DMS53 (cell line): ENCODE results near the gene IL17RC.
"Not testable (repeated sequence)": the region's sequence is repeated elsewhere in the genome, so short reads cannot be mapped to it uniquely, and the experiment has no call there.

Experiments used
- DNase-seq: peaks from one replicate; lab custom pipeline; 2025; lab: John Stamatoyannopoulos, UW

Gene IL17RC

DNA sequence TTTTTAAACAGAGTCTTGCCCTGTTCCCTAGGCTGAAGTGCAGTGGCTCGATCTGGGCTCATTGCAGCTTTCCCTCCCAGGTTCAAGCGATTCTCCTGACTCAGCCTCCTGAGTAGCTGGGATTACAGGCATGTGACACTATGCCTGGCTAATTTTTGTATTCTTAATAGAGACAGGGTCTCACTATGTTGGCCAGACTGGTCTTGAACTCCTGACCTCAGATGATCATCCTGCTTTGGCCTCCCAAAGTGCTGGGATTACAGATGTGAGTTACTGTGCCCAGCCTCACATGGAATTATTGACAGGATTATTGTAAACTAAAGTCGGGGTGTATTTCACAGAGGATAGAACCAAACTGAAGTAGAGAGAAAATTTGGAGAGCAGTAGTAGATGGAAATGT lies 21.2 kb upstream of the IL17RC start:
- DNase-seq: not testable (repeated sequence)

GRCh38 chr3:9896755-9897407 lies 20.0 kb upstream of the IL17RC start:
- DNase-seq: not testable (repeated sequence)

DNA sequence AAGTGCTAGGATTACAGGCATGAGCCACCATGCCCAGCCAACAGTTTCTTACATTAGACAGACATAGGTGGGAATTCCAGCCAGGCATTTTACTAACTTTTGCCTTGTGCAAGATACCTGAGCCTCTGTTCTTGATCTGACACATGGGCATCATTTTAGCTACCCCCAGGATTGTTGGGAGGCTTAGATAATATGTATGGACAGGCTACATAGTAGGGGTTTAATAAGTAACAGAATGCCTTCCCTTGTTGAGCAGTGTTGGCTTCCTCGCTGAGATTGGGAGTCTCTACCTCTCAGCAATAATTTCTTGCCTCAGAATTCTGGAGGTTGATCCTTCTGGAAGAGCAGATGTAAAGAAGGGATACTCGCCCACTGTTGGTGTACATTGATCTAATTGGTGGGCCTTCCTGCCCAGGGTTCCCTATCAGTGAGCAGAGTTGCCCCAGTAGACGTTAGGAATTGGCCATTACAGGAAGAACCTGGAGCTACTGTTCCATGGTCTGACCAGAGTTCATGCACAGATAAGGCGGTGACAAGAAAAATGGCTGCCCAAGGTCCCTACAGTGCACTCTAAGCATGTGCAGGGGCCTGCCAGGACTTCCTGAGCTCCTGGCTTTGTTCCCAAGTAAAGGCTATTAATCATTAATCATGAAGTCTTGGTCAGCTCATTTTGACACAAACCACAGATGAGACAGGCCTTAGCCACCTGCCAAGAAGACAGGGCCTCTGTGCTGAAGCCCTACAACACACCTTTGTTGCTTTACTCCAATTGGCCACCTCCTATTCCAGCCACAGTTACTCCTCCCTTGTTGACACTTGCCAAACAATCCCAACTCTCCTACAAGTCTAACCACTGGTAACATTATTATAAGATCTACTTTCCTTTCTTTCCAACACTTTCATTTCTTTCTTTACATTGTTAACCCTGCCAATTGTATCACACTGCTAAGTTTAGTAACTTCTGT lies 19.2 kb upstream of the IL17RC start:
- DNase-seq: peak; percentile 83

DNA sequence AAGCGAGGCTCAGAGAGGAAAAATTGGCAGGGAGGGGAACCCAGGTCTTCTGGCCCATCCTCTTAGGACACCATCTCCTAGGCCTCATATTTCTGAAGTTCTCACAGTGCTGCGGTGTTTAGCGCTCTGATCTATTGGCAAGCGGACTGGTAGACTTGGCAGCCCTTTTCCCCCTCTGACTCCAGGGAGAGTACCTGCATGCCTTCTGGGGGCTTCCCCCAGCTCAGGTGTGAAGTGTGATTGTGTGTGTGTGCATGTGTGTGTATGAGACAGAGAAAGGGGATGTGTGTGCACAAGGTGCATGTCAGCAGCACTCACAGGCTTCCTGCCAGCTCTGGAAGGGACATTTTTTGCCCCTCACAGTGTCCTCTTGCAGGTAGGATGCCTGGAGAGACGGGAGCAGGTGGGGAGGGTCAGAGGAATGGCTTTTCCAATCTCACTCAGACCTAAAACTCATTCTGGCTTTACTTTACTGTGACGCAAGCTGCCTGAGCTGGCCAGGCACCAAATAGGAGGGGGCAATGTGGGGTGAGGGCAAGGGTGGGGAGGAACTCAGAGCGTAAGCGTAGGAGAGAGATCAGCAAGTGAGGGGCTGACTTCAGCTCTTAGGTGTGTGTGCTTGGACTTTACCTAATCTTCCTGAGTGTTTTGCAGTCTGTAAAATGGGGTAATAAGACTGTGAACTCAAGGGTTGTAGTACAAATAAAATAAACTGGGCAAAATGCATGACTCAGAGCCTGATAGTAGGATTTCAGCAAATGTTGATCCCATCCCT lies 18.2 kb upstream of the IL17RC start:
- no peak for DNase-seq

- no peak for DNase-seq
These were observed 17.6 kb upstream of the IL17RC start for GRCh38 chr3:9899289-9899791.

- not testable (repeated sequence) for DNase-seq
These were observed 15.9 kb upstream of the IL17RC start for GRCh38 chr3:9900965-9901415.

GRCh38 chr3:9901967-9902366 lies 14.9 kb upstream of the IL17RC start:
- DNase-seq: no peak

GRCh38 chr3:9902372-9903237 lies 14.3 kb upstream of the IL17RC start, which contains the start of gene IL17RE:
Gene IL17RE (plus strand): TSS chr3:9902848. CDS start chr3:9902933, 85 bp downstream.
- no peak for DNase-seq

- peak; percentile 5 for DNase-seq
These were observed 13.7 kb upstream of the IL17RC start for GRCh38 chr3:9903238-9903624.

DNA sequence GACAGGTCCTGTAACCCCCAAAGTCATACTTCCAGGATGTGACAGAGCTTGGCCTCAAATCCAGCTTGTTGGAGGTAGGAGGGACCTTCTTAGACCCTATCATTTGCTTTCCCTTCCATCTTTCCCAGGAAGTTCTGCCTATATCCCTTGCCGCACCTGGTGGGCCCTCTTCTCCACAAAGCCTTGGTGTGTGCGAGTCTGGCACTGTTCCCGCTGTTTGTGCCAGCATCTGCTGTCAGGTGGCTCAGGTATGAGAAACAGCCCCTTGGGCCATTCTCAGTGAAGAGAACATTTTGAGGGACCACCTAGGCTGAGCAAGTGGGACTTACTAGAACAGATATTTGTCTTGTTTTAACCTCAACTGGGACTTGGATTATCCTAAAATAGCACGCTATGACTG lies 13.0 kb upstream of the IL17RC start:
- no peak for DNase-seq

GRCh38 chr3:9906480-9906879 lies 10.4 kb upstream of the IL17RC start:
- DNase-seq: no peak

- DNase-seq: no peak
These were observed 8.6 kb upstream of the IL17RC start for GRCh38 chr3:9908286-9908685.

DNA sequence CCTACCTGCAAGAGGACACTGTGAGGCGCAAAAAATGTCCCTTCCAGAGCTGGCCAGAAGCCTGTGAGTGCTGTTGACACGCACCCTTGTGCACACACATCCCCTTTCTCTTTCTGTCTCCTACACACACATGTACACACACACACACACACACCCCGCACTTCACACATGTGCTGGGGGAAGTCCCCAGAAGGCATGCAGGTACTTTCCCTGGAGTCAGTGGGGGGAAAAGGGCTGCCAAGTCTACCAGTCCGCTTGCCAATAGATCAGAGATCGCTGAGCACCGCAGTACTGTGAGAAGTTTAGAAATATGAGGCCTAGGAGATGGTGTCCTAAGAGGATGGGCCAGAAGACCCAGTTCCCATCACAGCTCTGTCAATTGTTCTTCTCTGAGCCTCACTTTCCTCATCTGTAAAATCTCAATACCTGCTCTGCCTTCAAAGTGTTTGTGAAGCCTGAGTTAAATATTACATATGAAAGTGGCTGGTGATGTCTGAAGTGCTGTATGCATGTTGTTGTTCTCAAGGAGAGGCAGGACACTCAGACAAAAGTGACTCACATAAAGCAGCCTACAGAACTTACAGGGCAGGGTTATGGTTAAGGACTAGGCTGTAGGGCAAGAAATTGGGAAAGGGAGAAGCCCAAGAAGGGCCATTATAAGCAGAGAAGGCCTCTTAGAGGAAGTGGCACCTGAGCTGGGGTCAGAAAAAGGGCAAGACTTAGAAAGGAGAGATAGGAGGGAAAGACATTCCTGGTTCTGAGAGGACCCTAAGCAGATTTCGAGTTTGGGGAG lies 7.5 kb upstream of the IL17RC start:
- peak; percentile 5 for DNase-seq

- no peak for DNase-seq
These were observed 5.0 kb upstream of the IL17RC start for GRCh38 chr3:9911863-9912262.

DNA sequence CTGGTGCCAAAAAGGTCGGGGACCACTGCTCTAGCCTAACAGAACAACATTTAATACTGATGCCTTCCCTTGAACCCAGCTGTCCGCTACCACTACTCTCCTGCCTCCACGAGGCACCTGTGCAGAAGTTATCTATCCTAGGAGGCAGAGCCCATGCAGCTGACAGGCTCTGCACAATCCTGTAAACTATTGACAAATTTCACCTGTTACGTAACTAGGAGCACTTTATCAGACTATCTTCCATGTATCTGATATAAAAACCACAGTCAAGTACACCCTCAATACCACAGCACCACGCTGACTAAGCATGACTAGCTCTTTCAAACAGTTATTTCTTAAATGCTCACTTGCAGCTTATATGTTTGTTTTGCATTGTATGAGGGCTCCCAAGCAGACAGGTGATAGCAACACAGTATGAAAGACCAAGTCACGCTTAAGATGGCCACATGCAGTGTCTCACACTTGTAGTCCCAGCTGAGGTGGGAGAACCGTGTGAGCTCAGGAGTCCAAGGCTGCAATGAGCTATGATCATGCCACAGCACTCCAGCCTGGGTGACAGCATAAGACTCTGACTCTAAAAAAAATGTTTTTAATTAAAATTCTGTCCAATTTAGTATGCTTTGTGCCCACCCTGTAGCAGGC lies 4.5 kb upstream of the IL17RC start:
- no peak for DNase-seq

GRCh38 chr3:9913601-9914000 lies 3.3 kb upstream of the IL17RC start:
- no peak for DNase-seq

DNA sequence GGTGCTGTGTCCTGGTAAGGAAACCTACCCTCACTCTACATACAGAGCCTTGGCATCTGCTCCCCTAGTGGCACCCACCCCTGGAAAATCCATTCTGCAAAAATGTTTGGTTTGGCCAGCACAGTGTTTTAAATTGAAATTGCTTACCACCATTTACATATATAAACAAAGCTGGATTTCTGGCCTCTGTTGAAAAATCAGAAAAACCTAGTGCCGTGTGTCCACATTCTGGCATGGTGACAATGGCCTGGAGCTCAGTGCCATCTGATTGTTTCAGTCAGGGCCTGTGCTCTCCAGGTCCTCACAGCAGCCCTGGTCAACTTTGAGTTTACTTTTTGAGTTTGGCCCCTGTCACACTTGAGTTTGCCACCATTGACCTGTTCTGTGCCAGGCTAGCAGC lies 2.9 kb upstream of the IL17RC start:
- DNase-seq: no peak

- DNase-seq: peak; percentile 35
These were observed 2.2 kb upstream of the IL17RC start for GRCh38 chr3:9914559-9915253.
